PC-9 (cell line): Measurements from ENCODE around the gene ADAMTS12.

Source experiments
- EZH2 ChIP-seq: fragments of 200-600 bp; sonication (generic); IDR thresholded peaks from 2 replicates; pipeline ENCODE4 v1.8.0; 2017; ENCODE audit warnings: antibody characterized with exemption, low read depth
- TF ChIP-seq, protein P1 (sequence below): fragments of 200-600 bp; sonication (generic); conservative IDR thresholded peaks from 2 replicates; pipeline ENCODE4 v1.6.1; 2017; ENCODE audit warnings: mixed run types, antibody characterized with exemption, mild to moderate bottlenecking, moderate library complexity

GRCh38 chr5:33692980-33693379 is 198.8 kb downstream of the ADAMTS12 start:
- TF ChIP-seq, protein P1, sequence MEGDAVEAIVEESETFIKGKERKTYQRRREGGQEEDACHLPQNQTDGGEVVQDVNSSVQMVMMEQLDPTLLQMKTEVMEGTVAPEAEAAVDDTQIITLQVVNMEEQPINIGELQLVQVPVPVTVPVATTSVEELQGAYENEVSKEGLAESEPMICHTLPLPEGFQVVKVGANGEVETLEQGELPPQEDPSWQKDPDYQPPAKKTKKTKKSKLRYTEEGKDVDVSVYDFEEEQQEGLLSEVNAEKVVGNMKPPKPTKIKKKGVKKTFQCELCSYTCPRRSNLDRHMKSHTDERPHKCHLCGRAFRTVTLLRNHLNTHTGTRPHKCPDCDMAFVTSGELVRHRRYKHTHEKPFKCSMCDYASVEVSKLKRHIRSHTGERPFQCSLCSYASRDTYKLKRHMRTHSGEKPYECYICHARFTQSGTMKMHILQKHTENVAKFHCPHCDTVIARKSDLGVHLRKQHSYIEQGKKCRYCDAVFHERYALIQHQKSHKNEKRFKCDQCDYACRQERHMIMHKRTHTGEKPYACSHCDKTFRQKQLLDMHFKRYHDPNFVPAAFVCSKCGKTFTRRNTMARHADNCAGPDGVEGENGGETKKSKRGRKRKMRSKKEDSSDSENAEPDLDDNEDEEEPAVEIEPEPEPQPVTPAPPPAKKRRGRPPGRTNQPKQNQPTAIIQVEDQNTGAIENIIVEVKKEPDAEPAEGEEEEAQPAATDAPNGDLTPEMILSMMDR, result no peak
- TF ChIP-seq EZH2, result no peak
